Gastroesophageal sphincter (tissue), 4 donors: ENCODE data around the gene LMF1. TPM values are rescaled to one million over a fixed set of nuclear protein-coding genes. Genes with fewer than 3 reads are reported as not detected.

Experiments
- ATAC-seq: fragments of 150-250 bp; one replicate; pipeline ENCODE4 v1.9.1; 2016; ENCODE audit warnings: mild to moderate bottlenecking, moderate library complexity
- H3K27ac ChIP-seq, 4 donors: fragments of 200-600 bp; sonication (generic) in 3 of 4; 1 replicate in 3 of 4; 2 replicates in 1 of 4; pipeline ENCODE4 v1.5.1; 2016 to 2019
- H3K27me3 ChIP-seq: fragments of 200-600 bp; sonication (generic); one replicate; pipeline ENCODE4 v1.5.1; 2019
- H3K36me3 ChIP-seq, 2 donors: fragments of 200-600 bp; sonication (generic); one replicate each; pipeline ENCODE4 v1.5.1; 2019; ENCODE audit warnings: control low read depth in 1 of 2
- H3K4me1 ChIP-seq, 3 donors: fragments of 200-600 bp; sonication (generic); 1 replicate in 2 of 3; 2 replicates in 1 of 3; pipeline ENCODE4 v1.5.1; 2016 to 2019; ENCODE audit warnings: control low read depth in 2 of 3
- H3K4me3 ChIP-seq, 2 donors: fragments of 200-600 bp; sonication (generic); one replicate each; pipeline ENCODE4 v1.5.1; 2019; ENCODE audit warnings: mild to moderate bottlenecking in 1 of 2, moderate library complexity in 1 of 2
- H3K9me3 ChIP-seq, 3 donors: fragments of 200-600 bp; sonication (generic); one replicate each; pipeline ENCODE4 v1.5.1; 2017 to 2019; ENCODE audit warnings: control low read depth in 2 of 3
- CTCF ChIP-seq, 4 experiments: fragments of 200-600 bp in 2 of 4; fragments of 450-650 bp in 2 of 4; sonication (generic) in 1 of 4; IDR thresholded peaks; one replicate each; pipeline ENCODE4 v1.5.1; 2017 to 2019; ENCODE audit warnings: antibody characterized with exemption in 4 of 4, mild to moderate bottlenecking in 2 of 4, moderate library complexity in 2 of 4
- EP300 ChIP-seq: sonication (generic); formaldehyde crosslinking; IDR thresholded peaks from one replicate; pipeline ENCODE4 v1.6.1; 2017; ENCODE audit warnings: antibody characterized with exemption, mild to moderate bottlenecking
- POLR2A ChIP-seq, 2 donors: fragments of 450-650 bp; IDR thresholded peaks; one replicate each; pipeline ENCODE4 v1.6.1; 2017; ENCODE audit warnings: antibody characterized with exemption in 2 of 2, mild to moderate bottlenecking in 2 of 2, moderate library complexity in 1 of 2
- POLR2AphosphoS5 ChIP-seq: sonication (generic); formaldehyde crosslinking; IDR thresholded peaks from one replicate; pipeline ENCODE4 v1.6.1; 2017; ENCODE audit warnings: antibody characterized with exemption
- WGBS, 2 donors: methylation state at CpG; one replicate each; pipeline ENCODE4 v1.1.5; 2018; ENCODE audit warnings: low coverage in 1 of 2; 5-methylcytosine and 5-hydroxymethylcytosine counted together
- total RNA-seq, 4 donors: library from RNA; depleted of rRNA; stranded (reverse); fragments of >200 nt; gene quantifications; one replicate each; pipeline ENCODE4 v1.1.0, GENCODE V29; 2016

Gene LMF1
- total RNA-seq, 4 donors from 2014 or later: 13.7 to 57.3 (median 20.9) TPM

- Histone ChIP-seq H3K36me3 (no peaks in the 10 kb centered on the region), H3K27me3 (peaks cover 98% of the 10 kb centered on the region), H3K4me1 (peaks cover 0 to 15% (median 12%) of the 10 kb centered on the region in 3 donors), H3K27ac (no peak overlapping the region), H3K9me3 (peaks cover 0 to 10% (median 0%) of the 10 kb centered on the region in 3 donors), H3K4me3 (no peak overlapping the region)
- 67% methylated on average over 7 of the region's 9 CpGs; no CpG with 5 or more reads in 1 of the 2 donors for WGBS, 2 donors
- no peak for ATAC-seq
- TF ChIP-seq POLR2AphosphoS5 (no peak), EP300 (no peak), CTCF (IDR thresholded peaks at IDR 0.05) (no peak), POLR2A (IDR thresholded peaks at IDR 0.05) (no peak)
Observed at GRCh38 chr16:814974-815373, 155.8 kb downstream of the LMF1 start.

GRCh38 chr16:813916-814412 is 156.8 kb downstream of the LMF1 start:
- H3K27ac ChIP-seq: no peak overlapping the region
- H3K27me3 ChIP-seq: peaks cover 88% of the 10 kb centered on the region
- ATAC-seq: no peak
- TF ChIP-seq POLR2A (IDR thresholded peaks at IDR 0.05) (no peak), EP300 (no peak), CTCF (IDR thresholded peaks at IDR 0.05) (no peak), POLR2AphosphoS5 (no peak)
- H3K4me1 ChIP-seq: peaks cover 0 to 15% (median 12%) of the 10 kb centered on the region in 3 donors
- H3K9me3 ChIP-seq: peaks cover 0 to 10% (median 0%) of the 10 kb centered on the region in 3 donors
- H3K36me3 ChIP-seq: no peaks in the 10 kb centered on the region
- WGBS, 2 donors: 59% methylated on average over 12 of the region's 22 CpGs; no CpG with 5 or more reads in 1 of the 2 donors
- H3K4me3 ChIP-seq: no peak overlapping the region

- peak; percentile 58 for ATAC-seq
- no CpG with 5 or more reads among the region's 67 CpGs for WGBS, 2 donors
Observed at GRCh38 chr16:813204-813915, 157.4 kb downstream of the LMF1 start.

GRCh38 chr16:808085-808386 is 162.7 kb downstream of the LMF1 start:
- TF ChIP-seq POLR2AphosphoS5 (no peak), CTCF (IDR thresholded peaks at IDR 0.05) (no peak), EP300 (no peak), POLR2A (IDR thresholded peaks at IDR 0.05) (no peak)
- 15 to 32% methylated on average over 4 to 6 of the region's 19 CpGs for WGBS, 2 donors

More at GRCh38 chr16:813204-813915, 157.4 kb downstream of the LMF1 start:
- TF ChIP-seq POLR2AphosphoS5 (no peak), CTCF (IDR thresholded peaks at IDR 0.05) (peak in 3 of 4 experiments; percentile 37 to 68 (median 39))
- peaks cover 84% of the 10 kb centered on the region for H3K27me3 ChIP-seq
- H3K9me3 ChIP-seq: peaks cover 0 to 10% (median 0%) of the 10 kb centered on the region in 3 donors
- peak overlapping the region in 1 of 2 donors; percentile 15 for H3K4me3 ChIP-seq
- H3K36me3 ChIP-seq: no peaks in the 10 kb centered on the region
- peaks cover 0 to 19% (median 12%) of the 10 kb centered on the region in 3 donors for H3K4me1 ChIP-seq
- no peak overlapping the region for H3K27ac ChIP-seq

More at GRCh38 chr16:808085-808386, 162.7 kb downstream of the LMF1 start:
- ATAC-seq: no peak
- Histone ChIP-seq H3K27me3 (peaks cover 56% of the 10 kb centered on the region), H3K27ac (peak overlapping the region in 3 of 4 donors; percentile 89 to 93 (median 91)), H3K36me3 (no peaks in the 10 kb centered on the region), H3K4me3 (peak overlapping the region; percentile 79 to 81), H3K9me3 (peaks cover 0 to 10% (median 0%) of the 10 kb centered on the region in 3 donors), H3K4me1 (peaks cover 0 to 24% (median under 1%) of the 10 kb centered on the region in 3 donors)
